SJCRH30 (cell line): ENCODE data around the gene RHBDL1. TPM values are rescaled to one million over a fixed set of nuclear protein-coding genes. Genes with fewer than 3 reads are reported as not detected.

Experiments
- DNase-seq, 2 experiments: peaks; one replicate each; pipeline ENCODE4 v3.0.0-alpha.2; 2015 to 2020
- H3K27ac ChIP-seq: fragments of 250-450 bp; sonication (Bioruptor Pico); 2 replicates; pipeline ENCODE4 v1.5.1; 2020; ENCODE audit warnings: mild to moderate bottlenecking, moderate library complexity
- H3K27me3 ChIP-seq: fragments of 250-450 bp; sonication (Bioruptor Pico); 2 replicates; pipeline ENCODE4 v1.5.1; 2020; ENCODE audit warnings: mild to moderate bottlenecking, moderate library complexity
- H3K36me3 ChIP-seq: fragments of 250-450 bp; sonication (Bioruptor Pico); 2 replicates; pipeline ENCODE4 v1.5.1; 2020; ENCODE audit warnings: mild to moderate bottlenecking, moderate library complexity
- H3K4me1 ChIP-seq: fragments of 250-450 bp; sonication (Bioruptor Pico); 2 replicates; pipeline ENCODE4 v1.5.1; 2020; ENCODE audit warnings: mild to moderate bottlenecking, moderate library complexity
- H3K4me3 ChIP-seq: fragments of 250-450 bp; sonication (Bioruptor Pico); 2 replicates; pipeline ENCODE4 v1.5.1; 2020; ENCODE audit warnings: mild to moderate bottlenecking, moderate library complexity
- H3K9me3 ChIP-seq: fragments of 250-450 bp; sonication (Bioruptor Pico); replicated peaks from 2 replicates; pipeline ENCODE4 v1.5.1; 2020; ENCODE audit warnings: mild to moderate bottlenecking, moderate library complexity
- total RNA-seq: library from RNA; depleted of rRNA; stranded (reverse); fragments of >200 nt; shearing (Covaris generic); gene quantifications from 2 replicates; pipeline ENCODE4 v1.2.3, GENCODE V29; 2014

The RHBDL1 gene
- total RNA-seq, 1 experiment from 2014 or later: 2.5 TPM

- peaks cover 17% of the 10 kb centered on the region for H3K36me3 ChIP-seq
- H3K4me1 ChIP-seq: peaks cover 20% of the 10 kb centered on the region
- no peaks in the 10 kb centered on the region for H3K27me3 ChIP-seq
- H3K9me3 ChIP-seq: no peaks in the 10 kb centered on the region
- H3K27ac ChIP-seq: peak within 1 kb of the TSS; percentile 82
- peak within 1 kb of the TSS; percentile 69 for H3K4me3 ChIP-seq
- peak; percentile 92 to 93 for DNase-seq
Measured at GRCh38 chr16:679814-680624, 4.5 kb downstream of the RHBDL1 start, which contains the start of gene STUB1. Gene STUB1 (plus strand): TSS chr16:680410. CDS start chr16:680526, 116 bp downstream.

DNA sequence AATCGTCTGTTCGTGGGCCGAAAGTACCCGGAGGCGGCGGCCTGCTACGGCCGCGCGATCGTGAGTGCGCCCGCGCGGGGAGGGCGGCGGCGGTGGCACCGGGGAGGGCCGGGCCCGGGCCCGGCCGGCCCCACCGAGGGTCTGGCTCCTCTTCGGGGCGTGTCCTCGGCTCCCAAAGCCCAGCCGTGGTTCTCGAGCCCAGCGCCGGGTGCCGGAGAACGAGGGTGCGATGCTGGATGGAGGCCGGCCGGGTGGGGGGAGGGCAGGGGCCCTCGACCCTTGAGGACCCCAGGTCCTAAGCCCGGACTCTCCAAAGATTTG lies 5.1 kb downstream of the RHBDL1 start:
- no peak for DNase-seq
- Histone ChIP-seq H3K4me1 (peaks cover 20% of the 10 kb centered on the region), H3K27ac (no peak overlapping the region), H3K9me3 (no peaks in the 10 kb centered on the region), H3K4me3 (peak overlapping the region; percentile 69), H3K36me3 (peaks cover 17% of the 10 kb centered on the region), H3K27me3 (no peaks in the 10 kb centered on the region)

DNA sequence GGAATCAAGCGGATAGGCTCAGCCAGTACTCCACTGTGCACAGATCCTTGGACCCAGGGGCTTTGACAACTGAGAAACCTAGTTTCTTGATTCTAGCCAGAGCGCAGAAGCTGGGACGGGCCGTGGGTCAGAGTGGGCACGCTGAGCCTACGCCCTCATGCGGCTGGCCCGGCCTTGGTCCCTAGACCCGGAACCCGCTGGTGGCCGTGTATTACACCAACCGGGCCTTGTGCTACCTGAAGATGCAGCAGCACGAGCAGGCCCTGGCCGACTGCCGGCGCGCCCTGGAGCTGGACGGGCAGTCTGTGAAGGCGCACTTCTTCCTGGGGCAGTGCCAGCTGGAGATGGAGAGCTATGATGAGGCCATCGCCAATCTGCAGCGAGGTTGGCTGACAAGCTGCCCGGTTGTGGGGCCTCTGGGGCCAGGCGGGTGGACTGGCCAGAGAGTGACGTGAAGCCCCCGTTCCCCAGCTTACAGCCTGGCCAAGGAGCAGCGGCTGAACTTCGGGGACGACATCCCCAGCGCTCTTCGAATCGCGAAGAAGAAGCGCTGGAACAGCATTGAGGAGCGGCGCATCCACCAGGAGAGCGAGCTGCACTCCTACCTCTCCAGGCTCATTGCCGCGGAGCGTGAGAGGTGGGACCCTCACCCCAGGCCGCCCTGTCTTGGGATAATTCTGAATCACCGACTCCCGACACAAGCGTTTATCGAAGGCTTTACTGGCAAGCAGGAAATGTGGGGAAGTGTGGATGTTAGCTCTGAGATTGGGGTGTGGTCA lies 5.7 kb downstream of the RHBDL1 start:
- H3K27me3 ChIP-seq: no peaks in the 10 kb centered on the region
- no peak for DNase-seq
- peak overlapping the region; percentile 69 for H3K4me3 ChIP-seq
- no peak overlapping the region for H3K27ac ChIP-seq
- no peaks in the 10 kb centered on the region for H3K9me3 ChIP-seq
- peaks cover 20% of the 10 kb centered on the region for H3K4me1 ChIP-seq
- peaks cover 20% of the 10 kb centered on the region for H3K36me3 ChIP-seq

GRCh38 chr16:681746-682427 lies 6.4 kb downstream of the RHBDL1 start:
- Histone ChIP-seq H3K4me3 (peak overlapping the region; percentile 69; the same call in 1 of the 2 replicates), H3K27ac (no peak overlapping the region), H3K36me3 (peaks cover 20% of the 10 kb centered on the region), H3K4me1 (peaks cover 20% of the 10 kb centered on the region), H3K9me3 (no peaks in the 10 kb centered on the region), H3K27me3 (no peaks in the 10 kb centered on the region)
- peak; percentile 52 for DNase-seq

- H3K4me1 ChIP-seq: peaks cover 20% of the 10 kb centered on the region
- H3K4me3 ChIP-seq: no peak overlapping the region; the same call in 1 of the 2 replicates
- no peaks in the 10 kb centered on the region for H3K9me3 ChIP-seq
- no peaks in the 10 kb centered on the region for H3K27me3 ChIP-seq
- no peak overlapping the region for H3K27ac ChIP-seq
- H3K36me3 ChIP-seq: peaks cover 20% of the 10 kb centered on the region
- DNase-seq: no peak
Measured at GRCh38 chr16:682493-683395, 7.3 kb downstream of the RHBDL1 start.

GRCh38 chr16:683396-684070 lies 8.1 kb downstream of the RHBDL1 start:
- Histone ChIP-seq H3K36me3 (peaks cover 20% of the 10 kb centered on the region), H3K9me3 (no peaks in the 10 kb centered on the region), H3K4me3 (peak overlapping the region; percentile 56), H3K27ac (no peak overlapping the region), H3K4me1 (peaks cover 17% of the 10 kb centered on the region), H3K27me3 (no peaks in the 10 kb centered on the region)
- no peak for DNase-seq

- H3K9me3 ChIP-seq: no peaks in the 10 kb centered on the region
- H3K4me3 ChIP-seq: peak within 1 kb of the TSS; percentile 56
- DNase-seq: peak; percentile 96 to 97
- H3K4me1 ChIP-seq: peaks cover 10% of the 10 kb centered on the region
- H3K36me3 ChIP-seq: peaks cover 20% of the 10 kb centered on the region
- no peaks in the 10 kb centered on the region for H3K27me3 ChIP-seq
- no peak within 1 kb of the TSS for H3K27ac ChIP-seq
Measured at GRCh38 chr16:684071-684794, 8.8 kb downstream of the RHBDL1 start, which contains the start of gene JMJD8. Gene JMJD8 (minus strand): TSS chr16:684334. CDS start chr16:684319, 15 bp downstream.

GRCh38 chr16:684961-685696 lies 9.7 kb downstream of the RHBDL1 start:
- Histone ChIP-seq H3K27me3 (no peaks in the 10 kb centered on the region), H3K36me3 (peaks cover 20% of the 10 kb centered on the region), H3K4me1 (peaks cover 10% of the 10 kb centered on the region), H3K27ac (no peak overlapping the region), H3K9me3 (no peaks in the 10 kb centered on the region), H3K4me3 (no peak overlapping the region)
- no peak for DNase-seq

- Histone ChIP-seq H3K27me3 (no peaks in the 10 kb centered on the region), H3K27ac (no peak overlapping the region), H3K4me1 (peaks cover 10% of the 10 kb centered on the region), H3K4me3 (no peak overlapping the region), H3K9me3 (no peaks in the 10 kb centered on the region), H3K36me3 (peaks cover 20% of the 10 kb centered on the region)
- peak in 1 of 2 experiments; percentile 49 for DNase-seq
Measured at GRCh38 chr16:685967-686366, 10.5 kb downstream of the RHBDL1 start.

- DNase-seq: no peak
- Histone ChIP-seq H3K36me3 (peaks cover 18% of the 10 kb centered on the region), H3K4me1 (peaks cover 5% of the 10 kb centered on the region), H3K27ac (no peak overlapping the region), H3K27me3 (no peaks in the 10 kb centered on the region), H3K9me3 (no peaks in the 10 kb centered on the region), H3K4me3 (no peak overlapping the region)
Measured at GRCh38 chr16:686459-687260, 11.2 kb downstream of the RHBDL1 start.

- Histone ChIP-seq H3K36me3 (peaks cover 10% of the 10 kb centered on the region), H3K9me3 (no peaks in the 10 kb centered on the region), H3K27ac (no peak overlapping the region), H3K4me3 (no peak overlapping the region), H3K4me1 (no peaks in the 10 kb centered on the region; the same call in 1 of the 2 replicates), H3K27me3 (no peaks in the 10 kb centered on the region)
- DNase-seq: no peak
Measured at GRCh38 chr16:687499-687898, 12.0 kb downstream of the RHBDL1 start.
